HEK293 (cell line): ENCODE results near the gene BCKDHB.

ENCODE experiments used
- CTCF ChIA-PET: fragments of 350-600 bp; formaldehyde crosslinking; extraction: SDS; loops from one replicate; lab custom pipeline; 2021; ENCODE audit warnings: antibody characterized with exemption; lab: Yijun Ruan, JAX
- POLR2A ChIA-PET: fragments of 300-600 bp; formaldehyde crosslinking; extraction: SDS; loops from one replicate; lab custom pipeline; 2020; ENCODE audit warnings: antibody characterized with exemption, inconsistent platforms; lab: Yijun Ruan, JAX
- H3K27ac ChIP-seq: fragments of 200-500 bp; sonication (Bioruptor generic); 2 replicates; pipeline ENCODE4 v1.5.1; 2014; ENCODE audit warnings: low read depth, low read length, control low read depth, inconsistent platforms; ENCODE audit errors: extremely low read depth
- H3K36me3 ChIP-seq, 2 experiments: fragments of 200-500 bp in 1 of 2; sonication (Bioruptor generic) in 1 of 2; 1 replicate in 1 of 2; 2 replicates in 1 of 2; pipeline ENCODE4 v1.5.1; 2014 to 2017; ENCODE audit warnings: inconsistent platforms in 2 of 2, low read length in 2 of 2; ENCODE audit not compliant: control insufficient read depth in 2 of 2, insufficient read depth in 1 of 2
- H3K4me1 ChIP-seq: fragments of 200-500 bp; sonication (Bioruptor generic); 2 replicates; pipeline ENCODE4 v1.5.1; 2014; ENCODE audit warnings: mild to moderate bottlenecking, low read length, inconsistent platforms; ENCODE audit not compliant: control insufficient read depth, insufficient read depth
- H3K4me3 ChIP-seq: 2 replicates; pipeline ENCODE4 v1.5.1; 2011; ENCODE audit warnings: low read depth, mild to moderate bottlenecking, control low read depth, low read length, moderate library complexity
- H3K9me3 ChIP-seq: fragments of 200-500 bp; sonication (Bioruptor generic); 2 replicates; pipeline ENCODE4 v1.5.1; 2014; ENCODE audit warnings: low read depth, low read length, inconsistent platforms; ENCODE audit not compliant: control insufficient read depth, insufficient read depth
- KLF10 ChIP-seq: fragments of 450-650 bp; IDR thresholded peaks from 2 replicates; pipeline ENCODE4 v1.5.1; 2018; ENCODE audit warnings: missing biosample characterization, mild to moderate bottlenecking, missing genetic modification characterization
- KLF8 ChIP-seq: fragments of 450-650 bp; formaldehyde crosslinking; IDR thresholded peaks from 2 replicates; pipeline ENCODE4 v1.5.1; 2016; ENCODE audit warnings: missing biosample characterization, missing genetic modification characterization
- PRDM4 ChIP-seq: fragments of 450-650 bp; formaldehyde crosslinking; IDR thresholded peaks from 2 replicates; pipeline ENCODE4 v1.5.1; 2017; ENCODE audit warnings: missing biosample characterization, missing genetic modification characterization
- TCF7L2 ChIP-seq: IDR thresholded peaks from 2 replicates; pipeline ENCODE4 v1.6.1; 2011; ENCODE audit warnings: low read depth, mild to moderate bottlenecking, inconsistent platforms, low read length, moderate library complexity, borderline replicate concordance
- YY2 ChIP-seq: fragments of 450-650 bp; formaldehyde crosslinking; IDR thresholded peaks from 2 replicates; pipeline ENCODE4 v1.5.1; 2016; ENCODE audit warnings: missing biosample characterization, missing genetic modification characterization
- ZBTB8A ChIP-seq: fragments of 450-650 bp; formaldehyde crosslinking; IDR thresholded peaks from 2 replicates; pipeline ENCODE4 v1.5.1; 2016; ENCODE audit warnings: missing biosample characterization, missing genetic modification characterization
- ZNF133 ChIP-seq: fragments of 450-650 bp; formaldehyde crosslinking; IDR thresholded peaks from 2 replicates; pipeline ENCODE4 v1.5.1; 2016; ENCODE audit warnings: missing biosample characterization, missing genetic modification characterization
- ZNF169 ChIP-seq: fragments of 450-650 bp; formaldehyde crosslinking; IDR thresholded peaks from 2 replicates; pipeline ENCODE4 v1.5.1; 2016; ENCODE audit warnings: missing biosample characterization, missing genetic modification characterization
- ZNF223 ChIP-seq: fragments of 450-650 bp; formaldehyde crosslinking; IDR thresholded peaks from 2 replicates; pipeline ENCODE4 v1.5.1; 2016; ENCODE audit warnings: missing biosample characterization, missing genetic modification characterization
- ZNF248 ChIP-seq: fragments of 450-650 bp; formaldehyde crosslinking; IDR thresholded peaks from 2 replicates; pipeline ENCODE4 v1.5.1; 2017; ENCODE audit warnings: missing biosample characterization, missing genetic modification characterization
- ZNF266 ChIP-seq: fragments of 450-650 bp; formaldehyde crosslinking; IDR thresholded peaks from 2 replicates; pipeline ENCODE4 v1.5.1; 2016; ENCODE audit warnings: missing biosample characterization, missing genetic modification characterization, low read depth
- ZNF311 ChIP-seq: fragments of 450-650 bp; formaldehyde crosslinking; IDR thresholded peaks from 2 replicates; pipeline ENCODE4 v1.5.1; 2017; ENCODE audit warnings: missing biosample characterization, missing genetic modification characterization, borderline replicate concordance
- ZNF350 ChIP-seq: fragments of 450-650 bp; formaldehyde crosslinking; IDR thresholded peaks from 2 replicates; pipeline ENCODE4 v1.5.0; 2017; ENCODE audit warnings: missing biosample characterization, mild to moderate bottlenecking, missing genetic modification characterization
- ZNF416 ChIP-seq: fragments of 450-650 bp; formaldehyde crosslinking; IDR thresholded peaks from 2 replicates; pipeline ENCODE4 v1.5.1; 2016; ENCODE audit warnings: missing biosample characterization, missing genetic modification characterization
- ZNF48 ChIP-seq: fragments of 450-650 bp; formaldehyde crosslinking; IDR thresholded peaks from 2 replicates; pipeline ENCODE4 v1.5.1; 2016; ENCODE audit warnings: missing biosample characterization, missing genetic modification characterization
- ZNF658 ChIP-seq: fragments of 450-650 bp; formaldehyde crosslinking; IDR thresholded peaks from 2 replicates; pipeline ENCODE4; 2016; ENCODE audit warnings: missing biosample characterization, missing genetic modification characterization
- ZNF768 ChIP-seq: fragments of 450-650 bp; formaldehyde crosslinking; IDR thresholded peaks from 2 replicates; pipeline ENCODE4 v1.5.1; 2018; ENCODE audit warnings: missing biosample characterization, mild to moderate bottlenecking, missing genetic modification characterization
- ZNF792 ChIP-seq: fragments of 450-650 bp; formaldehyde crosslinking; IDR thresholded peaks from 2 replicates; pipeline ENCODE4 v1.5.1; 2016; ENCODE audit warnings: missing biosample characterization, missing genetic modification characterization
- TF ChIP-seq, protein P1 (sequence below): fragments of 450-650 bp; formaldehyde crosslinking; IDR thresholded peaks from 2 replicates; pipeline ENCODE4 v1.5.1; 2016; ENCODE audit warnings: missing biosample characterization, missing genetic modification characterization, low read depth
- TF ChIP-seq, protein P2 (sequence below): fragments of 450-650 bp; formaldehyde crosslinking; IDR thresholded peaks from 2 replicates; pipeline ENCODE4 v1.5.1; 2017; ENCODE audit warnings: missing biosample characterization, mild to moderate bottlenecking, missing genetic modification characterization, moderate library complexity

BCKDHB gene

GRCh38 chr6:80328652-80329051 lies 222.2 kb downstream of the BCKDHB start:
- CTCF ChIA-PET, result interaction anchor here (1.0 to 1.8 kb wide), 2 partner anchors 8 to 115 kb away, joined by 3 to 9 read pairs; no protein-coding TSS in a partner anchor
- H3K27ac ChIP-seq, result no peak overlapping the region
- H3K9me3 ChIP-seq, result no peaks in the 10 kb centered on the region
- no peaks in the 10 kb centered on the region for H3K36me3 ChIP-seq
- no peak for TF ChIP-seq ZNF248 (tag by site-specific recombination)
- TF ChIP-seq ZBTB8A (tag by site-specific recombination), result no peak
- TF ChIP-seq KLF10 (tag by site-specific recombination), result no peak
- no peak for TF ChIP-seq TCF7L2
- TF ChIP-seq ZNF169 (tag by site-specific recombination), result no peak
- TF ChIP-seq ZNF792, result no peak
- TF ChIP-seq ZNF48 (tag by site-specific recombination), result no peak
- no peak for TF ChIP-seq ZNF350 (tag by site-specific recombination)
- TF ChIP-seq, all 188 proteins: peak for 0
- peaks cover 10% of the 10 kb centered on the region; the same call in 1 of the 2 replicates for H3K4me1 ChIP-seq
- POLR2A ChIA-PET, result no interaction called here
- no peak overlapping the region for H3K4me3 ChIP-seq

GRCh38 chr6:80329496-80329895 lies 223.0 kb downstream of the BCKDHB start:
- Histone ChIP-seq H3K27ac (no peak overlapping the region), H3K4me1 (peaks cover 15% of the 10 kb centered on the region; the same call in 1 of the 2 replicates), H3K4me3 (no peak overlapping the region), H3K36me3 (no peaks in the 10 kb centered on the region), H3K9me3 (no peaks in the 10 kb centered on the region)
- TF ChIP-seq ZNF223 (tag by site-specific recombination) (no peak), ZNF266 (tag by site-specific recombination) (no peak)
- CTCF ChIA-PET, result interaction anchor here (1.0 to 1.3 kb wide), 2 partner anchors 9 to 10 kb away, joined by 3 to 6 read pairs; no protein-coding TSS in a partner anchor
- POLR2A ChIA-PET, result no interaction called here

DNA sequence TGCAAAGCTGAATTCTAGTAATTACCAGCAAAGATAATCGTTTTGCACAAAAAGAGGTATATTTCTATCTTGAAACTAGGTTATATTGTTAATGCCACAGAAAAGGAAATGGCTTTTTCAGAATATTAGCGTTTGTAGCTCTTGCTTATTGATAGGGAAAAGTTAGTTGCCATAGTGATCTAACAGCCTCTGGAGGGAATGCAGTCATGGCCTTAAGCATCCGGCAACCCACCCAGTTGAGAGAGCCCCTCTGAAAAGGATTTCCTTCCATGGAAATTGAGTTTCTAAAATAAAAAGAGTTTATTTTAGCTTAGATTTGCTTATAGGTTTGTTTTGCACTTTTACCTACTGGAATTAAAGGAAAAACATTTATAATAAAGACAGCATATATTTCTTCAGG lies 224.5 kb downstream of the BCKDHB start:
- peaks cover 15% of the 10 kb centered on the region; the same call in 1 of the 2 replicates for H3K4me1 ChIP-seq
- ChIA-PET CTCF (no interaction called here), POLR2A (no interaction called here)
- no peaks in the 10 kb centered on the region for H3K36me3 ChIP-seq
- no peak for TF ChIP-seq YY2 (tag by site-specific recombination)
- no peak for TF ChIP-seq ZNF416 (tag by site-specific recombination)
- TF ChIP-seq ZNF768, result no peak
- no peak for TF ChIP-seq ZNF311 (tag by site-specific recombination)
- TF ChIP-seq, protein P1, sequence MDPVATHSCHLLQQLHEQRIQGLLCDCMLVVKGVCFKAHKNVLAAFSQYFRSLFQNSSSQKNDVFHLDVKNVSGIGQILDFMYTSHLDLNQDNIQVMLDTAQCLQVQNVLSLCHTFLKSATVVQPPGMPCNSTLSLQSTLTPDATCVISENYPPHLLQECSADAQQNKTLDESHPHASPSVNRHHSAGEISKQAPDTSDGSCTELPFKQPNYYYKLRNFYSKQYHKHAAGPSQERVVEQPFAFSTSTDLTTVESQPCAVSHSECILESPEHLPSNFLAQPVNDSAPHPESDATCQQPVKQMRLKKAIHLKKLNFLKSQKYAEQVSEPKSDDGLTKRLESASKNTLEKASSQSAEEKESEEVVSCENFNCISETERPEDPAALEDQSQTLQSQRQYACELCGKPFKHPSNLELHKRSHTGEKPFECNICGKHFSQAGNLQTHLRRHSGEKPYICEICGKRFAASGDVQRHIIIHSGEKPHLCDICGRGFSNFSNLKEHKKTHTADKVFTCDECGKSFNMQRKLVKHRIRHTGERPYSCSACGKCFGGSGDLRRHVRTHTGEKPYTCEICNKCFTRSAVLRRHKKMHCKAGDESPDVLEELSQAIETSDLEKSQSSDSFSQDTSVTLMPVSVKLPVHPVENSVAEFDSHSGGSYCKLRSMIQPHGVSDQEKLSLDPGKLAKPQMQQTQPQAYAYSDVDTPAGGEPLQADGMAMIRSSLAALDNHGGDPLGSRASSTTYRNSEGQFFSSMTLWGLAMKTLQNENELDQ (tag by site-specific recombination), result no peak
- TF ChIP-seq, protein P2, sequence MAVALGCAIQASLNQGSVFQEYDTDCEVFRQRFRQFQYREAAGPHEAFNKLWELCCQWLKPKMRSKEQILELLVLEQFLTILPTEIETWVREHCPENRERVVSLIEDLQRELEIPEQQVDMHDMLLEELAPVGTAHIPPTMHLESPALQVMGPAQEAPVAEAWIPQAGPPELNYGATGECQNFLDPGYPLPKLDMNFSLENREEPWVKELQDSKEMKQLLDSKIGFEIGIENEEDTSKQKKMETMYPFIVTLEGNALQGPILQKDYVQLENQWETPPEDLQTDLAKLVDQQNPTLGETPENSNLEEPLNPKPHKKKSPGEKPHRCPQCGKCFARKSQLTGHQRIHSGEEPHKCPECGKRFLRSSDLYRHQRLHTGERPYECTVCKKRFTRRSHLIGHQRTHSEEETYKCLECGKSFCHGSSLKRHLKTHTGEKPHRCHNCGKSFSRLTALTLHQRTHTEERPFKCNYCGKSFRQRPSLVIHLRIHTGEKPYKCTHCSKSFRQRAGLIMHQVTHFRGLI (tag by site-specific recombination), result no peak
- no peak for TF ChIP-seq ZNF223 (tag by site-specific recombination)
- no peak for TF ChIP-seq KLF8 (tag by site-specific recombination)
- TF ChIP-seq ZNF658 (tag by site-specific recombination), result no peak
- TF ChIP-seq ZNF133, result no peak
- no peak for TF ChIP-seq PRDM4
- no peak for TF ChIP-seq ZNF169 (tag by site-specific recombination)
- no peak overlapping the region for H3K27ac ChIP-seq
- no peak overlapping the region for H3K4me3 ChIP-seq
- H3K9me3 ChIP-seq, result no peaks in the 10 kb centered on the region
